H1 (cell line): ENCODE measurements around the gene CSRNP3. TPM values are rescaled to one million over a fixed set of nuclear protein-coding genes. Genes with fewer than 3 reads are reported as not detected.

ENCODE experiments used
- EP300 ChIP-seq, 2 experiments: IDR thresholded peaks; 1 replicate in 1 of 2; 2 replicates in 1 of 2; pipeline ENCODE4 v1.6.1; 2011 to 2012; ENCODE audit warnings: low read depth in 2 of 2, low read length in 2 of 2, mild to moderate bottlenecking in 2 of 2, borderline replicate concordance in 1 of 2, inconsistent platforms in 1 of 2, moderate library complexity in 1 of 2
- USF2 ChIP-seq: IDR thresholded peaks from 2 replicates; pipeline ENCODE4 v1.6.1; 2011; ENCODE audit warnings: low read length, improper control_type of control experiment
- polyA plus RNA-seq, 7 experiments: library from polyadenylated mRNA; depleted of rRNA in 3 of 7; stranded (reverse) in 5 of 7; unstranded in 2 of 7; fragments of >200 nt in 5 of 7; fragments of 200-250 nt in 2 of 7; gene quantifications; 1 replicate in 5 of 7; 2 replicates in 1 of 7; 4 replicates in 1 of 7; pipeline versions ENCODE4 v1.2.1 to v1.2.3, GENCODE V29; 2011 to 2013; ENCODE audit warnings: missing spikeins in 2 of 7, mixed read lengths in 2 of 7
- total RNA-seq: library from RNA; stranded (reverse); fragmentation: NEBNext Ultra II Directional; extraction: Animal tissue kit (Norgen Biotek cat#: 25700); gene quantifications from 2 replicates; pipeline ENCODE4 v1.2.1, GENCODE V29; 2021

Gene CSRNP3
- total and polyA plus RNA-seq, 2 of the 8 experiments (the other 6 are each of a cell fraction or from before 2014, with no cell fraction given) = 1.3 to 6.5 TPM

- TF ChIP-seq USF2 (no peak), EP300 (IDR thresholded peaks at IDR 0.05; ENCODE audit: borderline replicate concordance in 1 of 2, low read depth in 2 of 2, low read length in 2 of 2) (no peak)
These were observed 246.6 kb downstream of the CSRNP3 start (continued) for GRCh38 chr2:165716091-165716490.
